Liver (tissue), 9 donors: ENCODE results near the gene ASIC2. TPM values are rescaled to one million over a fixed set of nuclear protein-coding genes. Genes with fewer than 3 reads are reported as not detected.

Source experiments
- DNase-seq: peaks from one replicate; pipeline ENCODE4 v3.0.0-alpha.2; 2017; ENCODE audit warnings: low spot score
- H3K27ac ChIP-seq, 2 donors: one replicate each; pipeline ENCODE4 v1.7.0; 2013; ENCODE audit warnings: inconsistent platforms in 2 of 2, low read length in 2 of 2, control low read depth in 1 of 2, low read depth in 1 of 2, mild to moderate bottlenecking in 1 of 2
- H3K27me3 ChIP-seq, 4 donors: one replicate each; pipeline versions ENCODE4 v1.6.1 to v1.7.0; 2013; ENCODE audit warnings: low read length in 3 of 4, inconsistent platforms in 1 of 4, mild to moderate bottlenecking in 1 of 4, moderate library complexity in 1 of 4; ENCODE audit not compliant: control insufficient read depth in 4 of 4, insufficient read depth in 4 of 4
- H3K36me3 ChIP-seq, 4 donors: one replicate each; pipeline versions ENCODE4 v1.6.1 to v1.7.0; 2013; ENCODE audit warnings: low read length in 3 of 4, mild to moderate bottlenecking in 3 of 4, low read depth in 1 of 4, moderate library complexity in 1 of 4; ENCODE audit not compliant: control insufficient read depth in 4 of 4, insufficient read depth in 3 of 4
- H3K4me1 ChIP-seq, 4 donors: one replicate each; pipeline versions ENCODE4 v1.6.1 to v1.7.0; 2013; ENCODE audit warnings: low read length in 3 of 4, mild to moderate bottlenecking in 3 of 4, moderate library complexity in 1 of 4; ENCODE audit not compliant: control insufficient read depth in 4 of 4, insufficient read depth in 4 of 4
- H3K4me3 ChIP-seq, 3 donors: one replicate each; pipeline versions ENCODE4 v1.6.1 to v1.7.0; 2013; ENCODE audit warnings: low read length in 3 of 3, control low read depth in 1 of 3, low read depth in 1 of 3, mild to moderate bottlenecking in 1 of 3
- H3K9ac ChIP-seq, 2 donors: one replicate each; pipeline ENCODE4 v1.7.0; 2013; ENCODE audit warnings: low read length in 2 of 2, mild to moderate bottlenecking in 2 of 2, moderate library complexity in 2 of 2, control low read depth in 1 of 2, low read depth in 1 of 2
- H3K9me3 ChIP-seq, 4 donors: one replicate each; pipeline versions ENCODE4 v1.6.1 to v1.7.0; 2013; ENCODE audit warnings: low read length in 3 of 4; ENCODE audit not compliant: control insufficient read depth in 4 of 4
- EGR1 ChIP-seq, 2 donors: IDR thresholded peaks; 2 replicates each; pipeline ENCODE4 v1.6.1; 2016 to 2018; ENCODE audit warnings: antibody characterized with exemption in 2 of 2, low read depth in 2 of 2
- FOXA1 ChIP-seq: IDR thresholded peaks from 2 replicates; pipeline ENCODE4 v1.6.1; 2016; ENCODE audit warnings: antibody characterized with exemption
- FOXA2 ChIP-seq: IDR thresholded peaks from 2 replicates; pipeline ENCODE4 v1.6.1; 2016; ENCODE audit warnings: antibody characterized with exemption
- GABPA ChIP-seq, 2 donors: IDR thresholded peaks in 1 of 2; conservative IDR thresholded peaks in 1 of 2; 2 replicates each; pipeline ENCODE4 v1.6.1; 2016; ENCODE audit warnings: antibody characterized with exemption in 2 of 2, mild to moderate bottlenecking in 1 of 2, moderate library complexity in 1 of 2
- HNF4A ChIP-seq, 2 donors: conservative IDR thresholded peaks; 2 replicates each; pipeline ENCODE4 v1.6.1; 2016; ENCODE audit warnings: antibody characterized with exemption in 2 of 2, mild to moderate bottlenecking in 2 of 2
- HNF4G ChIP-seq: IDR thresholded peaks from 2 replicates; pipeline ENCODE4 v1.6.1; 2016; ENCODE audit warnings: antibody characterized with exemption
- NR2F2 ChIP-seq: IDR thresholded peaks from 2 replicates; pipeline ENCODE4 v1.6.1; 2016; ENCODE audit warnings: antibody characterized with exemption
- RAD21 ChIP-seq, 2 donors: IDR thresholded peaks; 2 replicates each; pipeline ENCODE4 v1.6.1; 2016; ENCODE audit warnings: antibody characterized with exemption in 2 of 2, mild to moderate bottlenecking in 2 of 2
- REST ChIP-seq: IDR thresholded peaks from 2 replicates; pipeline ENCODE4 v1.6.1; 2016; ENCODE audit warnings: antibody characterized with exemption, mild to moderate bottlenecking
- RXRA ChIP-seq, 2 donors: IDR thresholded peaks; 2 replicates each; pipeline ENCODE4 v1.6.1; 2017 to 2018; ENCODE audit warnings: antibody characterized with exemption in 2 of 2, mild to moderate bottlenecking in 1 of 2
- SP1 ChIP-seq: IDR thresholded peaks from 2 replicates; pipeline ENCODE4 v1.6.1; 2018; ENCODE audit warnings: antibody characterized with exemption, mild to moderate bottlenecking
- TAF1 ChIP-seq: conservative IDR thresholded peaks from 2 replicates; pipeline ENCODE4 v1.6.1; 2016; ENCODE audit warnings: antibody characterized with exemption, mild to moderate bottlenecking
- YY1 ChIP-seq: IDR thresholded peaks from 2 replicates; pipeline ENCODE4 v1.6.1; 2016; ENCODE audit warnings: antibody characterized with exemption, mild to moderate bottlenecking
- ZBTB33 ChIP-seq: IDR thresholded peaks from 2 replicates; pipeline ENCODE4 v1.6.1; 2016; ENCODE audit warnings: antibody characterized with exemption
- WGBS: extraction: QIAGEN DNeasy Blood & Tissue Kit; methylation state at CpG from one replicate; pipeline ENCODE4 v1.1.7; 2013; 5-methylcytosine and 5-hydroxymethylcytosine counted together
- polyA plus RNA-seq, 2 donors: library from polyadenylated mRNA; stranded (reverse) in 1 of 2; unstranded in 1 of 2; fragments of 200-250 nt in 1 of 2; fragments of >200 nt in 1 of 2; fragmentation: Nextera tagmentation in 1 of 2; extraction: Ambion mirVana in 1 of 2; gene quantifications; one replicate each; pipeline versions ENCODE4 v1.2.1 to v1.2.3, GENCODE V29; 2013 to 2015
- total RNA-seq, 2 donors: library from RNA; depleted of rRNA; stranded (reverse); fragments of >200 nt; gene quantifications; one replicate each; pipeline ENCODE4 v1.2.3, GENCODE V29; 2014
- TF ChIP-seq, protein P1 (sequence below): IDR thresholded peaks from 2 replicates; pipeline ENCODE4 v1.6.1; 2016; ENCODE audit warnings: antibody characterized with exemption
- donor health status: healthy.
- donor health status: healthy.
- donor health status: healthy.
- donor health status: healthy.
- donor health status: healthy.

Gene ASIC2
- total and polyA plus RNA-seq, 4 donors, result under 0.01 TPM; not detected in 3

GRCh38 chr17:32998111-32998886, 294.8 kb downstream of the ASIC2 start (continued):
- TF ChIP-seq REST (no peak), RXRA (IDR thresholded peaks at IDR 0.05) (no peak)

- Histone ChIP-seq H3K4me3 (no peak overlapping the region), H3K27ac (no peak overlapping the region)
Observed at GRCh38 chr17:32995416-32996045, 297.6 kb downstream of the ASIC2 start.

DNA sequence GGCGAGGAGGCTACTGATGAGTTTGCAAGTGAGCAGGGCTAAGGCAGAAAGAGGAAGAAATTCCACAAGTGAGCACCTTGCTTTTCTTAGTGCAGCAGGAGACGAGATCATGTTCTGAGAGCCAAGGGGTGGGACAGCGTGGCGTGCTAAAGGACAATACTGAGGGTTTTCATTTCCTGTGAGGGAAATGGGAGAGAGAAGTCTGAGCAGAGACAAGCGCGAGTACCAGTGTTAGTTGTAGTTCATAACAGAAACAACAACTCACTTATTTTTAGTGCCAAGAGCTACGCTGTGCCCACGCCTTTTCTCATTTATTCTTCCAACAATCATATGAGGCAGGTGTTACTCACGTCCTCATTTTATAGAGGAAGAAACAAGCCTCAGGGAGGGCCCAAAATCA, 299.1 kb downstream of the ASIC2 start:
- Histone ChIP-seq H3K27ac (no peak overlapping the region), H3K27me3 (peaks cover 0 to 3% (median 0%) of the 10 kb centered on the region in 4 donors), H3K4me1 (peaks cover 0 to 5% (median 2%) of the 10 kb centered on the region in 4 donors), H3K9me3 (no peaks in the 10 kb centered on the region), H3K9ac (no peak overlapping the region), H3K4me3 (no peak overlapping the region), H3K36me3 (no peaks in the 10 kb centered on the region)
- WGBS, result 71% methylated on average over 9 of the region's 9 CpGs
- no peak for TF ChIP-seq HNF4G
- no peak for TF ChIP-seq HNF4A (conservative IDR thresholded peaks at IDR 0.05)
- TF ChIP-seq, protein P1, sequence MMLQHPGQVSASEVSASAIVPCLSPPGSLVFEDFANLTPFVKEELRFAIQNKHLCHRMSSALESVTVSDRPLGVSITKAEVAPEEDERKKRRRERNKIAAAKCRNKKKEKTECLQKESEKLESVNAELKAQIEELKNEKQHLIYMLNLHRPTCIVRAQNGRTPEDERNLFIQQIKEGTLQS, result no peak
- TF ChIP-seq SP1, result no peak
- TF ChIP-seq REST, result no peak
- no peak for TF ChIP-seq RXRA (IDR thresholded peaks at IDR 0.05)
- TF ChIP-seq NR2F2, result no peak
- TF ChIP-seq GABPA (IDR thresholded peaks at IDR 0.05 in 1 of 2, conservative IDR thresholded peaks at IDR 0.05 in 1 of 2), result no peak
- TF ChIP-seq FOXA1, result no peak
- no peak for TF ChIP-seq ZBTB33
- TF ChIP-seq RAD21 (IDR thresholded peaks at IDR 0.05), result no peak
- no peak for TF ChIP-seq FOXA2
- no peak for TF ChIP-seq YY1
- no peak for TF ChIP-seq EGR1 (IDR thresholded peaks at IDR 0.05; ENCODE audit: low read depth in 2 of 2)
- DNase-seq, result no peak

More at GRCh38 chr17:32995416-32996045, 297.6 kb downstream of the ASIC2 start:
- no peak for TF ChIP-seq ZBTB33
- no peak for TF ChIP-seq SP1
- TF ChIP-seq TAF1, result no peak
- no peak overlapping the region for H3K9ac ChIP-seq
- peaks cover 0 to 5% (median 2%) of the 10 kb centered on the region in 4 donors for H3K4me1 ChIP-seq
- DNase-seq, result no peak
- no peaks in the 10 kb centered on the region for H3K9me3 ChIP-seq
- 89% methylated on average over 14 of the region's 14 CpGs for WGBS
- H3K36me3 ChIP-seq, result no peaks in the 10 kb centered on the region
- peaks cover 0 to 3% (median 0%) of the 10 kb centered on the region in 4 donors for H3K27me3 ChIP-seq
